Measurements from ENCODE around the gene ARHGAP26. TPM values are rescaled to one million over a fixed set of nuclear protein-coding genes. Genes with fewer than 3 reads are reported as not detected.

Gene ARHGAP26
- total RNA-seq, 1 donor from 2014 or later: 20.1 TPM

DNA sequence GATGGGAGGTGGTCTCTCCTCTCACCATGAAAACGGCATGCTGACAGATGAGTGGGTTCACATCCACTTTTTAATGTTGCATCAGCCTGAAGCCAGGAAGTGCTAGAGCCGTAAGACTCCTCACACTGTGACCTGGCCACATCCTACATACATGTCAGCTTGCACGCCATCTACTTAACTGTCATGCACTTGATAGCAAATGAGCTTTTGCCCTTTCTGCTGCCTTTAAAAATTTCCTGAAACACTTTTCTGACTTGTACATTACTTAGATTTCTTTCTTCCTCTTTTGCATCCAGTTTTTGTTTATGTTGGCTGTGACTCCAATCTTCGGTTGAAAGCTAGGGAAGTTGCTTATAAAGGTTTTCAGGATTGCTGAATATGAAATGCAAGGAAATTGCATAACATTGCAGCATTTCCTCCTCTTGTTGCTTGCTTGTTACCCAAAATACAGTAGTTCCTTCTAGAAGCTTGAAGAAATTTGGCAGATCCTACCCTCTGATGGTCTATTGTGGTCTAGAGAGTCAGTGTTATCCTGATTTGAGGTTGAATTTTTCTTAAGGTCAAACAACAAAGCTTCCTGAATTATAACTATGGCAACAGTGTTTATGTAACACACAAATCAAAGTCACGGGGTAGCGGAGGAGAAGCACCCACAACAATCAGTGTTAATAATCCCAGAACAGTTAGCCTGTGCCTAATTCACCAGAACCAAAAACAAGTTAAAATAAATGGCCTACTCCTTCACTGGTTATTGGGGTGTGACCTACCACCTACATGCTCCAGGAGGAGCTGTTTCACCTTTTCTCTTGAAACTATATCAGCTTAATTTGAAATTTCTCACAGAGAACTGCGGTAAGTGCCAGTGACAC, 232.5 kb downstream of the ARHGAP26 start:
- TF ChIP-seq, protein P1, sequence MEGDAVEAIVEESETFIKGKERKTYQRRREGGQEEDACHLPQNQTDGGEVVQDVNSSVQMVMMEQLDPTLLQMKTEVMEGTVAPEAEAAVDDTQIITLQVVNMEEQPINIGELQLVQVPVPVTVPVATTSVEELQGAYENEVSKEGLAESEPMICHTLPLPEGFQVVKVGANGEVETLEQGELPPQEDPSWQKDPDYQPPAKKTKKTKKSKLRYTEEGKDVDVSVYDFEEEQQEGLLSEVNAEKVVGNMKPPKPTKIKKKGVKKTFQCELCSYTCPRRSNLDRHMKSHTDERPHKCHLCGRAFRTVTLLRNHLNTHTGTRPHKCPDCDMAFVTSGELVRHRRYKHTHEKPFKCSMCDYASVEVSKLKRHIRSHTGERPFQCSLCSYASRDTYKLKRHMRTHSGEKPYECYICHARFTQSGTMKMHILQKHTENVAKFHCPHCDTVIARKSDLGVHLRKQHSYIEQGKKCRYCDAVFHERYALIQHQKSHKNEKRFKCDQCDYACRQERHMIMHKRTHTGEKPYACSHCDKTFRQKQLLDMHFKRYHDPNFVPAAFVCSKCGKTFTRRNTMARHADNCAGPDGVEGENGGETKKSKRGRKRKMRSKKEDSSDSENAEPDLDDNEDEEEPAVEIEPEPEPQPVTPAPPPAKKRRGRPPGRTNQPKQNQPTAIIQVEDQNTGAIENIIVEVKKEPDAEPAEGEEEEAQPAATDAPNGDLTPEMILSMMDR (IDR thresholded peaks at IDR 0.05; ENCODE audit: partially characterized antibody, unreplicated experiment): peak; percentile 66
- H3K4me1 Mint-ChIP-seq (ENCODE audit: low read depth, unreplicated experiment): no peaks in the 10 kb centered on the region
- no peaks in the 10 kb centered on the region for H3K9me3 Mint-ChIP-seq (ENCODE audit: unreplicated experiment)
- H3K27ac Mint-ChIP-seq (ENCODE audit: unreplicated experiment): no peak overlapping the region
- no peaks in the 10 kb centered on the region for H3K36me3 Mint-ChIP-seq (ENCODE audit: unreplicated experiment)
- no peaks in the 10 kb centered on the region for H3K27me3 Mint-ChIP-seq (ENCODE audit: unreplicated experiment)
- no peak overlapping the region for H3K4me3 Mint-ChIP-seq (ENCODE audit: unreplicated experiment)
- DNase-seq: no peak

DNA sequence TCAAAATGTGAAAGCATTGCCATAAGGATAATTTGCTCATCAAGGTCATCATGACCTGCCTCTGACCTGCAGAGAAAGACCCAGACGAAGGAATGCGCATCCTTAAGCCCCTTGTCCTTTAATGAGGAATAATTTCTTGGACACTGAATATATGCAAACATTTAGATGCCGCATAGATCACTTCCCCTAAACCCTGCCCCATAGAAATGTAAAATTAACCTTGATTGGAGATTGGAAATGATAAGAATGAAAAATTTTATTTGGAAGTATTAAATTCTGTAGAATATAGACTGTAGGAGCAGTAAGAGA, 233.1 kb downstream of the ARHGAP26 start:
- TF ChIP-seq, protein P1 (IDR thresholded peaks at IDR 0.05; ENCODE audit: partially characterized antibody, unreplicated experiment): peak; percentile 45
- DNase-seq: no peak
- Mint-ChIP-seq H3K9me3 (ENCODE audit: unreplicated experiment) (no peaks in the 10 kb centered on the region), H3K27me3 (ENCODE audit: unreplicated experiment) (no peaks in the 10 kb centered on the region), H3K4me3 (ENCODE audit: unreplicated experiment) (no peak overlapping the region), H3K27ac (ENCODE audit: unreplicated experiment) (no peak overlapping the region), H3K4me1 (ENCODE audit: low read depth, unreplicated experiment) (no peaks in the 10 kb centered on the region), H3K36me3 (ENCODE audit: unreplicated experiment) (no peaks in the 10 kb centered on the region)

- Mint-ChIP-seq H3K27me3 (ENCODE audit: unreplicated experiment) (no peaks in the 10 kb centered on the region), H3K36me3 (ENCODE audit: unreplicated experiment) (no peaks in the 10 kb centered on the region), H3K9me3 (ENCODE audit: unreplicated experiment) (no peaks in the 10 kb centered on the region), H3K4me1 (ENCODE audit: low read depth, unreplicated experiment) (peaks cover 3% of the 10 kb centered on the region), H3K27ac (ENCODE audit: unreplicated experiment) (no peak overlapping the region), H3K4me3 (ENCODE audit: unreplicated experiment) (no peak overlapping the region)
- TF ChIP-seq, protein P1 (IDR thresholded peaks at IDR 0.05; ENCODE audit: partially characterized antibody, unreplicated experiment): no peak
- DNase-seq: no peak
Observed at GRCh38 chr5:143004361-143005145, 234.4 kb downstream of the ARHGAP26 start.

DNA sequence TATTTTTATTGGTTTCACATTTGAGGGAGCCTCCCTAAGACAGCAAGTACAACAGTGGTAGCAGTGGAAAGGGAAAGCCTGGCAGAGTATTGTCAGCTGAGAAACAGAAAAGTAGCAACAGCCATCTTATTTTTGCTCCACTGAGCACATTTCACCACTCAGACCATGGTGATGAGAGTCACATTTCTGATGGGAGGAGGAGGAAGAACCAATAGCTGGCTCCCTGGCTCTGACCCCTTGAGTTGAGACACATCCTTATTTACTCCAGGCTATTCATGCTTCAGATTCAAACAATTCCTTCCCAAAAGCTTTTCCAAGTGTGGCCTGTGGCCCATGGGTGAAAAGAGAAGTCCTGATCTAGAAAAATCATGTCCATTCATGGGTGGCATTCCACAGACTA, 236.3 kb downstream of the ARHGAP26 start:
- Mint-ChIP-seq H3K4me3 (ENCODE audit: unreplicated experiment) (no peak overlapping the region), H3K27me3 (ENCODE audit: unreplicated experiment) (no peaks in the 10 kb centered on the region), H3K36me3 (ENCODE audit: unreplicated experiment) (no peaks in the 10 kb centered on the region), H3K27ac (ENCODE audit: unreplicated experiment) (no peak overlapping the region), H3K9me3 (ENCODE audit: unreplicated experiment) (no peaks in the 10 kb centered on the region), H3K4me1 (ENCODE audit: low read depth, unreplicated experiment) (peaks cover 12% of the 10 kb centered on the region)
- no peak for DNase-seq
- TF ChIP-seq, protein P1 (IDR thresholded peaks at IDR 0.05; ENCODE audit: partially characterized antibody, unreplicated experiment): no peak

GRCh38 chr5:143008032-143008431, 237.9 kb downstream of the ARHGAP26 start:
- Mint-ChIP-seq H3K9me3 (ENCODE audit: unreplicated experiment) (no peaks in the 10 kb centered on the region), H3K27me3 (ENCODE audit: unreplicated experiment) (no peaks in the 10 kb centered on the region), H3K4me3 (ENCODE audit: unreplicated experiment) (no peak overlapping the region), H3K27ac (ENCODE audit: unreplicated experiment) (no peak overlapping the region), H3K4me1 (ENCODE audit: low read depth, unreplicated experiment) (peaks cover 12% of the 10 kb centered on the region), H3K36me3 (ENCODE audit: unreplicated experiment) (no peaks in the 10 kb centered on the region)
- TF ChIP-seq, protein P1 (IDR thresholded peaks at IDR 0.05; ENCODE audit: partially characterized antibody, unreplicated experiment): no peak
- no peak for DNase-seq

Data from glutamatergic neuron (in vitro differentiated cells).